KOPT-K1 (cell line): ENCODE results near the gene SPO11.

Experiments
- H3K27ac ChIP-seq: fragments of 200-600 bp; sonication (generic); 2 replicates; pipeline ENCODE4 v1.5.1; 2016; ENCODE audit warnings: antibody characterized with exemption, mild to moderate bottlenecking, low read depth, low read length; ENCODE audit not compliant: poor library complexity, severe bottlenecking
- H3K36me3 ChIP-seq: fragments of 200-600 bp; sonication (generic); 2 replicates; pipeline ENCODE4 v1.5.1; 2017; ENCODE audit warnings: antibody characterized with exemption, mild to moderate bottlenecking, low read length, moderate library complexity; ENCODE audit not compliant: insufficient read depth
- H3K9me3 ChIP-seq: fragments of 200-600 bp; sonication (generic); 2 replicates; pipeline ENCODE4 v1.5.1; 2017; ENCODE audit warnings: antibody characterized with exemption, low read length, mild to moderate bottlenecking; ENCODE audit not compliant: insufficient read depth, poor library complexity, severe bottlenecking

SPO11 gene

GRCh38 chr20:57317789-57318371 lies 11.7 kb upstream of the SPO11 start:
- H3K9me3 ChIP-seq = no peaks in the 10 kb centered on the region
- H3K36me3 ChIP-seq = no peaks in the 10 kb centered on the region
- H3K27ac ChIP-seq = no peak overlapping the region

- H3K9me3 ChIP-seq = no peaks in the 10 kb centered on the region
- no peak overlapping the region for H3K27ac ChIP-seq
- no peaks in the 10 kb centered on the region for H3K36me3 ChIP-seq
Observed at GRCh38 chr20:57319584-57319983, 10.0 kb upstream of the SPO11 start.

GRCh38 chr20:57320358-57320757 lies 9.2 kb upstream of the SPO11 start:
- Histone ChIP-seq H3K27ac (no peak overlapping the region), H3K36me3 (no peaks in the 10 kb centered on the region), H3K9me3 (no peaks in the 10 kb centered on the region)

- Histone ChIP-seq H3K9me3 (no peaks in the 10 kb centered on the region), H3K36me3 (no peaks in the 10 kb centered on the region), H3K27ac (no peak overlapping the region)
Observed at GRCh38 chr20:57321142-57321541, 8.5 kb upstream of the SPO11 start.

GRCh38 chr20:57322476-57322875 lies 7.1 kb upstream of the SPO11 start:
- Histone ChIP-seq H3K9me3 (no peaks in the 10 kb centered on the region), H3K27ac (no peak overlapping the region), H3K36me3 (no peaks in the 10 kb centered on the region)

- Histone ChIP-seq H3K36me3 (no peaks in the 10 kb centered on the region), H3K9me3 (no peaks in the 10 kb centered on the region), H3K27ac (no peak overlapping the region)
Observed at GRCh38 chr20:57323034-57323433, 6.6 kb upstream of the SPO11 start.

- no peak overlapping the region for H3K27ac ChIP-seq
- H3K9me3 ChIP-seq = no peaks in the 10 kb centered on the region
- no peaks in the 10 kb centered on the region for H3K36me3 ChIP-seq
Observed at GRCh38 chr20:57325632-57326356, 3.8 kb upstream of the SPO11 start.

- no peak overlapping the region for H3K27ac ChIP-seq
- no peaks in the 10 kb centered on the region for H3K9me3 ChIP-seq
- H3K36me3 ChIP-seq = no peaks in the 10 kb centered on the region
Observed at GRCh38 chr20:57326667-57327455, 2.7 kb upstream of the SPO11 start.

GRCh38 chr20:57327820-57328219 lies 1.8 kb upstream of the SPO11 start:
- Histone ChIP-seq H3K36me3 (no peaks in the 10 kb centered on the region), H3K27ac (no peak overlapping the region), H3K9me3 (no peaks in the 10 kb centered on the region)

GRCh38 chr20:57330998-57331397 lies 1.4 kb downstream of the SPO11 start:
- Histone ChIP-seq H3K27ac (no peak overlapping the region), H3K9me3 (no peaks in the 10 kb centered on the region), H3K36me3 (no peaks in the 10 kb centered on the region)

GRCh38 chr20:57332105-57333089 lies 2.8 kb downstream of the SPO11 start:
- H3K27ac ChIP-seq = no peak overlapping the region
- no peaks in the 10 kb centered on the region for H3K9me3 ChIP-seq
- no peaks in the 10 kb centered on the region for H3K36me3 ChIP-seq

- Histone ChIP-seq H3K9me3 (no peaks in the 10 kb centered on the region), H3K36me3 (no peaks in the 10 kb centered on the region), H3K27ac (no peak overlapping the region)
Observed at GRCh38 chr20:57335392-57335791, 5.8 kb downstream of the SPO11 start.

GRCh38 chr20:57341663-57342062 lies 12.1 kb downstream of the SPO11 start:
- no peaks in the 10 kb centered on the region for H3K9me3 ChIP-seq
- H3K36me3 ChIP-seq = no peaks in the 10 kb centered on the region
- no peak overlapping the region for H3K27ac ChIP-seq

- Histone ChIP-seq H3K27ac (no peak overlapping the region), H3K36me3 (no peaks in the 10 kb centered on the region), H3K9me3 (no peaks in the 10 kb centered on the region)
Observed at GRCh38 chr20:57342829-57343228, 13.2 kb downstream of the SPO11 start.

GRCh38 chr20:57346477-57346876 lies 16.9 kb downstream of the SPO11 start:
- no peak overlapping the region for H3K27ac ChIP-seq
- no peaks in the 10 kb centered on the region for H3K36me3 ChIP-seq
- H3K9me3 ChIP-seq = no peaks in the 10 kb centered on the region
